CD14-positive monocyte (primary cell): ENCODE data around the gene GNLY. TPM values are rescaled to one million over a fixed set of nuclear protein-coding genes. Genes with fewer than 3 reads are reported as not detected.
A peak's percentile ranks its signal among the peaks of the same experiment; 100 is the strongest.

Experiments used
- DNase-seq, 3 donors: peaks; one replicate each; pipeline ENCODE4 v3.0.0-alpha.2; 2011 to 2022
- H2AFZ ChIP-seq: 2 replicates; pipeline ENCODE4 v1.6.0; 2012; ENCODE audit warnings: mild to moderate bottlenecking, low read depth, low read length, inconsistent platforms; ENCODE audit not compliant: insufficient read depth, poor library complexity, severe bottlenecking
- H3K27ac ChIP-seq, 2 donors: 1 replicate in 1 of 2; 2 replicates in 1 of 2; pipeline ENCODE4 v1.5.1; 2012 to 2013; ENCODE audit warnings: low read length in 2 of 2, control low read depth in 1 of 2, inconsistent platforms in 1 of 2, low read depth in 1 of 2, mild to moderate bottlenecking in 1 of 2
- H3K27me3 ChIP-seq, 2 donors: one replicate each; pipeline versions ENCODE4 v1.6.0 to v1.6.1; 2011 to 2013; ENCODE audit warnings: low read length in 2 of 2; ENCODE audit not compliant: control insufficient read depth in 2 of 2, insufficient read depth in 2 of 2
- H3K36me3 ChIP-seq, 2 donors: replicated peaks in 1 of 2; 1 replicate in 1 of 2; 2 replicates in 1 of 2; pipeline versions ENCODE4 v1.5.1 to v1.6.1; 2012 to 2013; ENCODE audit warnings: low read length in 2 of 2, control low read depth in 1 of 2, inconsistent platforms in 1 of 2, mild to moderate bottlenecking in 1 of 2; ENCODE audit not compliant: insufficient read depth in 2 of 2, control insufficient read depth in 1 of 2
- H3K4me1 ChIP-seq, 2 donors: 1 replicate in 1 of 2; 2 replicates in 1 of 2; pipeline versions ENCODE4 v1.5.1 to v1.6.1; 2012 to 2013; ENCODE audit warnings: low read length in 2 of 2, control low read depth in 1 of 2, inconsistent platforms in 1 of 2, mild to moderate bottlenecking in 1 of 2, moderate library complexity in 1 of 2; ENCODE audit not compliant: insufficient read depth in 2 of 2, control insufficient read depth in 1 of 2
- H3K4me2 ChIP-seq: replicated peaks from 2 replicates; pipeline ENCODE3; 2012; ENCODE audit warnings: low read length, moderate library complexity, mild to moderate bottlenecking; ENCODE audit not compliant: poor library complexity, severe bottlenecking; ENCODE audit errors: extremely low read depth
- H3K4me3 ChIP-seq, 3 experiments: fragments of 200-600 bp in 1 of 3; sonication (generic) in 1 of 3; replicated peaks in 1 of 3; 1 replicate in 2 of 3; 2 replicates in 1 of 3; pipeline ENCODE4 v1.5.1; 2011 to 2013; ENCODE audit warnings: low read length in 3 of 3, mild to moderate bottlenecking in 3 of 3, control low read depth in 2 of 3, low read depth in 2 of 3, inconsistent platforms in 1 of 3, moderate library complexity in 1 of 3
- H3K79me2 ChIP-seq: 2 replicates; pipeline ENCODE4 v1.6.0; 2012; ENCODE audit warnings: mild to moderate bottlenecking, control low read depth, inconsistent platforms, low read length, moderate library complexity; ENCODE audit not compliant: insufficient read depth
- H3K9ac ChIP-seq: 2 replicates; pipeline ENCODE4 v1.6.0; 2017; ENCODE audit warnings: low read length, mild to moderate bottlenecking; ENCODE audit not compliant: insufficient read depth, poor library complexity, severe bottlenecking
- H3K9me3 ChIP-seq, 2 donors: replicated peaks in 1 of 2; 1 replicate in 1 of 2; 2 replicates in 1 of 2; pipeline versions ENCODE4 v1.5.1 to v1.6.1; 2012 to 2013; ENCODE audit warnings: low read length in 2 of 2, control low read depth in 1 of 2; ENCODE audit not compliant: control insufficient read depth in 1 of 2, insufficient read depth in 1 of 2
- H4K20me1 ChIP-seq: 2 replicates; pipeline ENCODE4 v1.6.0; 2012; ENCODE audit warnings: mild to moderate bottlenecking, low read length, control low read depth, moderate library complexity; ENCODE audit not compliant: insufficient read depth
- H3K27ac Mint-ChIP-seq, 7 donors: one replicate each; pipeline ENCODE4 v1.8.0; 2020; ENCODE audit warnings: mild to moderate bottlenecking in 7 of 7, mixed read lengths in 7 of 7, moderate library complexity in 6 of 7, inconsistent platforms in 2 of 7
- H3K27me3 Mint-ChIP-seq, 3 donors: one replicate each; pipeline ENCODE4 v1.8.0; 2021 to 2022; ENCODE audit warnings: low read depth in 3 of 3, mild to moderate bottlenecking in 3 of 3, mixed read lengths in 3 of 3, moderate library complexity in 3 of 3, inconsistent platforms in 1 of 3
- H3K36me3 Mint-ChIP-seq, 2 donors: one replicate each; pipeline ENCODE4 v1.8.0; 2020; ENCODE audit warnings: mixed read lengths in 2 of 2, inconsistent platforms in 1 of 2, mild to moderate bottlenecking in 1 of 2
- H3K4me1 Mint-ChIP-seq: one replicate; pipeline ENCODE4 v1.8.0; 2020; ENCODE audit warnings: mild to moderate bottlenecking, mixed read lengths
- H3K4me3 Mint-ChIP-seq, 2 donors: one replicate each; pipeline ENCODE4 v1.8.0; 2020; ENCODE audit warnings: mild to moderate bottlenecking in 2 of 2, mixed read lengths in 2 of 2, moderate library complexity in 1 of 2
- H3K9me3 Mint-ChIP-seq, 7 donors: one replicate each; pipeline ENCODE4 v1.8.0; 2020 to 2022; ENCODE audit warnings: mixed read lengths in 7 of 7, mild to moderate bottlenecking in 6 of 7, moderate library complexity in 6 of 7, inconsistent platforms in 2 of 7
- whole genome bisulfite sequencing: methylation state at CpG from one replicate; pipeline ENCODE4 v1.1.5; 2013; ENCODE audit warnings: missing lambda C conversion rate; ENCODE audit not compliant: insufficient coverage; 5-methylcytosine and 5-hydroxymethylcytosine counted together
- intact Hi-C, 2 donors: fragments of 100-400 bp; cut with micrococcal nuclease; formaldehyde crosslinking; loops; one replicate each; pipeline versions ENCODE4 v1.15.0 to v1.15.1; 2023
- polyA plus RNA-seq, 3 donors: library from polyadenylated mRNA; depleted of rRNA in 1 of 3; unstranded in 2 of 3; stranded (reverse) in 1 of 3; fragments of 300-500 nt in 2 of 3; fragments of >200 nt in 1 of 3; fragmentation: Illumina TruSeq in 2 of 3; gene quantifications; 1 replicate in 2 of 3; 2 replicates in 1 of 3; pipeline ENCODE4 v1.2.3, GENCODE V29; 2012 to 2021
- TF ChIP-seq, protein P1 (sequence below): fragments of 200-600 bp; IDR thresholded peaks from one replicate; pipeline ENCODE4 v1.8.0; 2022; ENCODE audit warnings: antibody characterized with exemption, mild to moderate bottlenecking

GNLY gene
- polyA plus RNA-seq, 3 donors = 4.6 to 13.2 (median 11.1) TPM

- TF ChIP-seq, protein P1, sequence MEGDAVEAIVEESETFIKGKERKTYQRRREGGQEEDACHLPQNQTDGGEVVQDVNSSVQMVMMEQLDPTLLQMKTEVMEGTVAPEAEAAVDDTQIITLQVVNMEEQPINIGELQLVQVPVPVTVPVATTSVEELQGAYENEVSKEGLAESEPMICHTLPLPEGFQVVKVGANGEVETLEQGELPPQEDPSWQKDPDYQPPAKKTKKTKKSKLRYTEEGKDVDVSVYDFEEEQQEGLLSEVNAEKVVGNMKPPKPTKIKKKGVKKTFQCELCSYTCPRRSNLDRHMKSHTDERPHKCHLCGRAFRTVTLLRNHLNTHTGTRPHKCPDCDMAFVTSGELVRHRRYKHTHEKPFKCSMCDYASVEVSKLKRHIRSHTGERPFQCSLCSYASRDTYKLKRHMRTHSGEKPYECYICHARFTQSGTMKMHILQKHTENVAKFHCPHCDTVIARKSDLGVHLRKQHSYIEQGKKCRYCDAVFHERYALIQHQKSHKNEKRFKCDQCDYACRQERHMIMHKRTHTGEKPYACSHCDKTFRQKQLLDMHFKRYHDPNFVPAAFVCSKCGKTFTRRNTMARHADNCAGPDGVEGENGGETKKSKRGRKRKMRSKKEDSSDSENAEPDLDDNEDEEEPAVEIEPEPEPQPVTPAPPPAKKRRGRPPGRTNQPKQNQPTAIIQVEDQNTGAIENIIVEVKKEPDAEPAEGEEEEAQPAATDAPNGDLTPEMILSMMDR = no peak
- Histone ChIP-seq H4K20me1 (no peaks in the 10 kb centered on the region), H3K9ac (peak overlapping the region; percentile 68), H3K27me3 (no peaks in the 10 kb centered on the region), H3K4me2 (peak overlapping the region; percentile 64), H3K27ac (peak overlapping the region; percentile 97 to 99), H3K4me3 (peak overlapping the region in 1 of 3 experiments; percentile 53), H3K9me3 (no peaks in the 10 kb centered on the region), H2AFZ (no peak overlapping the region), H3K79me2 (no peaks in the 10 kb centered on the region), H3K4me1 (peaks cover 99 to 100% of the 10 kb centered on the region in 2 donors), H3K36me3 (no peaks in the 10 kb centered on the region)
- Mint-ChIP-seq H3K9me3 (peaks cover 0 to 4% (median 2%) of the 10 kb centered on the region in 7 donors), H3K27ac (peak overlapping the region; percentile 97 to 100 (median 99)), H3K27me3 (no peaks in the 10 kb centered on the region), H3K4me3 (peak overlapping the region; percentile 61 to 87), H3K36me3 (peaks cover 3 to 5% of the 10 kb centered on the region in 2 donors), H3K4me1 (peaks cover 85% of the 10 kb centered on the region)
- WGBS = 15% methylated on average over 7 of the region's 8 CpGs
- intact Hi-C loops = loop anchor here in 1 of 2 donors (5.0 kb wide), 2 partner anchors 33 to 118 kb away; no protein-coding TSS in a partner anchor
- peak; percentile 59 to 79 (median 67) for DNase-seq
Observed at GRCh38 chr2:85704800-85705679, 10.9 kb downstream of the GNLY start.

GRCh38 chr2:85705680-85706039, 11.5 kb downstream of the GNLY start:
- Mint-ChIP-seq H3K27ac (peak overlapping the region; percentile 97 to 100 (median 99)), H3K4me3 (peak overlapping the region; percentile 47 to 87), H3K4me1 (peaks cover 87% of the 10 kb centered on the region), H3K27me3 (no peaks in the 10 kb centered on the region), H3K36me3 (peaks cover 3 to 5% of the 10 kb centered on the region in 2 donors), H3K9me3 (peaks cover 0 to 4% (median 2%) of the 10 kb centered on the region in 7 donors)
- no peaks in the 10 kb centered on the region for H3K79me2 ChIP-seq
- no peaks in the 10 kb centered on the region for H3K9me3 ChIP-seq
- H3K4me2 ChIP-seq = peak overlapping the region; percentile 64
- H3K27me3 ChIP-seq = no peaks in the 10 kb centered on the region
- H3K4me3 ChIP-seq = peak overlapping the region in 1 of 3 experiments; percentile 53
- no peak overlapping the region for H2AFZ ChIP-seq
- intact Hi-C loops = loop anchor here in 1 of 2 donors (5.0 kb wide), 1 partner anchor 33 kb away; no protein-coding TSS in a partner anchor
- no peaks in the 10 kb centered on the region for H4K20me1 ChIP-seq
- DNase-seq = peak; percentile 78 to 93 (median 92)
- peak overlapping the region; percentile 77 for H3K9ac ChIP-seq
- no CpG with 5 or more reads among the region's 2 CpGs for WGBS
- no peaks in the 10 kb centered on the region for H3K36me3 ChIP-seq
- TF ChIP-seq, protein P1 = no peak
- peaks cover 99 to 100% of the 10 kb centered on the region in 2 donors for H3K4me1 ChIP-seq
- peak overlapping the region; percentile 97 to 99 for H3K27ac ChIP-seq
